Measurements from ENCODE around the gene ZNF598.

DNA sequence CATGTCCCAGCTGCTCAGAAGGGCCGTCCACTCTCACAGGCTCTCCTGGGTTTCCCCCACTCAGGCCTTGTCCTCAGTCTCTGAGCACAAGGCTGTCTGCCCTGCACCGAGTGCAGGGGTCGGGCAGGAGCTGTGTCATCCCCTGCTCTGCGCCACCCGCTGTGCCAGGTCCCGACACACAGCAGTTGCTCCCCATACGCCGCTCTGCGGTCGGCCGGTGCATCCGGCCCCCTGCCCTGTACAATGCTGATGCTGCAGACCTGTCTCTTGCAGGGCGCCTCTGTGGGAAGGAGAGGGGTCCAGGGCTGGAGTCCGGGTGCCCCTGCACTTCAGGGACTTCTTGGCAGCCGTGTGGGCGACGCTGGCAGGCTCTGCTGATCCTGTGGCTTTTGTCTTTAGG is 44.3 kb upstream of the ZNF598 start:
- TF ChIP-seq, protein P1, sequence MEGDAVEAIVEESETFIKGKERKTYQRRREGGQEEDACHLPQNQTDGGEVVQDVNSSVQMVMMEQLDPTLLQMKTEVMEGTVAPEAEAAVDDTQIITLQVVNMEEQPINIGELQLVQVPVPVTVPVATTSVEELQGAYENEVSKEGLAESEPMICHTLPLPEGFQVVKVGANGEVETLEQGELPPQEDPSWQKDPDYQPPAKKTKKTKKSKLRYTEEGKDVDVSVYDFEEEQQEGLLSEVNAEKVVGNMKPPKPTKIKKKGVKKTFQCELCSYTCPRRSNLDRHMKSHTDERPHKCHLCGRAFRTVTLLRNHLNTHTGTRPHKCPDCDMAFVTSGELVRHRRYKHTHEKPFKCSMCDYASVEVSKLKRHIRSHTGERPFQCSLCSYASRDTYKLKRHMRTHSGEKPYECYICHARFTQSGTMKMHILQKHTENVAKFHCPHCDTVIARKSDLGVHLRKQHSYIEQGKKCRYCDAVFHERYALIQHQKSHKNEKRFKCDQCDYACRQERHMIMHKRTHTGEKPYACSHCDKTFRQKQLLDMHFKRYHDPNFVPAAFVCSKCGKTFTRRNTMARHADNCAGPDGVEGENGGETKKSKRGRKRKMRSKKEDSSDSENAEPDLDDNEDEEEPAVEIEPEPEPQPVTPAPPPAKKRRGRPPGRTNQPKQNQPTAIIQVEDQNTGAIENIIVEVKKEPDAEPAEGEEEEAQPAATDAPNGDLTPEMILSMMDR (IDR thresholded peaks at IDR 0.05) = no peak
- TF ChIP-seq POLR2AphosphoS5 (IDR thresholded peaks at IDR 0.05) = no peak

Measured in breast epithelium (tissue), 3 donors.